Activated naive CD8-positive, alpha-beta T cell treated with anti-CD3 and anti-CD28 coated beads, Interleukin-2, amount 50 U/mL, for 16 hours (primary cell): ENCODE measurements around the gene SNN.

Source experiments
- DNase-seq: peaks from one replicate; pipeline ENCODE4 v3.0.0-alpha.2; 2020; ENCODE audit warnings: low read depth, low spot score

Gene SNN

GRCh38 chr16:11677959-11678881 lies 10.0 kb downstream of the SNN start:
- no peak for DNase-seq

GRCh38 chr16:11679250-11679649 lies 11.0 kb downstream of the SNN start:
- no peak for DNase-seq

GRCh38 chr16:11679941-11680911 lies 12.0 kb downstream of the SNN start:
- no peak for DNase-seq

- DNase-seq = no peak
Observed at GRCh38 chr16:11681556-11681955, 13.3 kb downstream of the SNN start.

- no peak for DNase-seq
Observed at GRCh38 chr16:11681976-11682654, 13.9 kb downstream of the SNN start.

GRCh38 chr16:11682655-11683096 lies 14.4 kb downstream of the SNN start:
- no peak for DNase-seq

GRCh38 chr16:11683145-11683544 lies 14.9 kb downstream of the SNN start:
- no peak for DNase-seq

GRCh38 chr16:11684231-11685025 lies 16.2 kb downstream of the SNN start:
- no peak for DNase-seq

- DNase-seq = no peak
Observed at GRCh38 chr16:11685844-11686618, 17.8 kb downstream of the SNN start.

GRCh38 chr16:11686713-11687380 lies 18.6 kb downstream of the SNN start:
- DNase-seq = no peak

GRCh38 chr16:11687601-11688519 lies 19.6 kb downstream of the SNN start:
- no peak for DNase-seq

- no peak for DNase-seq
Observed at GRCh38 chr16:11688520-11688886, 20.2 kb downstream of the SNN start.

- no peak for DNase-seq
Observed at GRCh38 chr16:11689031-11689840, 21.0 kb downstream of the SNN start.

- no peak for DNase-seq
Observed at GRCh38 chr16:11691235-11691634, 23.0 kb downstream of the SNN start.

- no peak for DNase-seq
Observed at GRCh38 chr16:11691771-11692170, 23.5 kb downstream of the SNN start.

- no peak for DNase-seq
Observed at GRCh38 chr16:11692171-11692570, 23.9 kb downstream of the SNN start.

- no peak for DNase-seq
Observed at GRCh38 chr16:11692651-11693050, 24.4 kb downstream of the SNN start.
